H1 (cell line): ENCODE results near the gene SLC6A19. TPM values are rescaled to one million over a fixed set of nuclear protein-coding genes. Genes with fewer than 3 reads are reported as not detected.

Experiments
- CTCF ChIA-PET: fragments of 300-600 bp; sonication (Branson Sonifier 250); formaldehyde crosslinking; loops from one replicate; lab custom pipeline; 2021; ENCODE audit not compliant: partially characterized antibody; lab: Charles Lee
- POLR2A ChIA-PET: fragments of 300-600 bp; sonication (Branson Sonifier 250); formaldehyde crosslinking; loops from one replicate; lab custom pipeline; 2021; ENCODE audit warnings: inconsistent platforms; ENCODE audit not compliant: partially characterized antibody; lab: Charles Lee
- DNase-seq, 2 experiments: peaks; one replicate each; pipeline versions ENCODE4 v3.0.0 to v3.0.0-alpha.2; 2010 to 2022; ENCODE audit warnings: low spot score in 2 of 2, low read depth in 1 of 2, mixed read lengths in 1 of 2
- FAIRE-seq: peaks from 2 replicates; lab custom pipeline; 2011; peaks lifted over from hg19 to GRCh38; lab: Jason Lieb, UNC
- H2AFZ ChIP-seq: 2 replicates; pipeline ENCODE4 v1.8.1; 2012; ENCODE audit warnings: low read length, inconsistent platforms
- H2AK5ac ChIP-seq: 2 replicates; pipeline ENCODE4 v1.6.1; 2013; ENCODE audit warnings: low read depth, low read length
- H2BK120ac ChIP-seq: replicated peaks from 2 replicates; pipeline ENCODE3; 2013; ENCODE audit warnings: low read depth, low read length, inconsistent platforms
- H2BK12ac ChIP-seq: 2 replicates; pipeline ENCODE4 v1.6.1; 2013; ENCODE audit warnings: low read depth, low read length
- H2BK15ac ChIP-seq: 2 replicates; pipeline ENCODE4 v1.6.1; 2013; ENCODE audit warnings: low read length
- H2BK20ac ChIP-seq: 2 replicates; pipeline ENCODE4 v1.6.1; 2013; ENCODE audit warnings: low read length
- H2BK5ac ChIP-seq: 2 replicates; pipeline ENCODE4 v1.6.1; 2013; ENCODE audit warnings: low read depth, low read length
- H3K14ac ChIP-seq: 2 replicates; pipeline ENCODE4 v1.6.1; 2013; ENCODE audit warnings: inconsistent platforms; ENCODE audit not compliant: insufficient read length
- H3K18ac ChIP-seq: 2 replicates; pipeline ENCODE4 v1.6.1; 2013; ENCODE audit warnings: low read length; ENCODE audit errors: extremely low read depth
- H3K23ac ChIP-seq: 2 replicates; pipeline ENCODE4 v1.6.1; 2013; ENCODE audit warnings: inconsistent platforms; ENCODE audit not compliant: insufficient read length
- H3K23me2 ChIP-seq: 2 replicates; pipeline ENCODE4 v1.6.1; 2013; ENCODE audit warnings: low read depth, low read length
- H3K27ac ChIP-seq: 2 replicates; pipeline ENCODE4 v1.6.1; 2011; ENCODE audit warnings: low read depth, low read length, inconsistent platforms
- H3K27me3 ChIP-seq, 4 experiments: replicated peaks in 1 of 4; 1 replicate in 1 of 4; 2 replicates in 3 of 4; pipeline versions ENCODE4 v1.6.1 to v1.8.1; 2011 to 2013; ENCODE audit warnings: low read length in 3 of 4, mild to moderate bottlenecking in 3 of 4, inconsistent platforms in 2 of 4, mixed read lengths in 2 of 4, moderate library complexity in 1 of 4; ENCODE audit not compliant: control insufficient read depth in 3 of 4, insufficient read depth in 3 of 4; ENCODE audit errors: extremely low read depth in 1 of 4
- H3K36me3 ChIP-seq, 4 experiments: 2 replicates each; pipeline versions ENCODE4 v1.6.1 to v1.8.1; 2011 to 2013; ENCODE audit warnings: mild to moderate bottlenecking in 4 of 4, low read length in 3 of 4, moderate library complexity in 2 of 4, control low read depth in 1 of 4, inconsistent platforms in 1 of 4; ENCODE audit not compliant: insufficient read depth in 4 of 4, control insufficient read depth in 2 of 4
- H3K4ac ChIP-seq: replicated peaks from 2 replicates; pipeline ENCODE3; 2013; ENCODE audit warnings: low read length, low read depth, mixed read lengths, inconsistent platforms; ENCODE audit not compliant: insufficient read length
- H3K4me1 ChIP-seq, 4 experiments: replicated peaks in 1 of 4; 1 replicate in 1 of 4; 2 replicates in 3 of 4; pipeline versions ENCODE4 v1.6.1 to v1.8.1; 2011 to 2013; ENCODE audit warnings: low read length in 3 of 4, inconsistent platforms in 2 of 4, mixed read lengths in 1 of 4; ENCODE audit not compliant: insufficient read depth in 4 of 4, control insufficient read depth in 3 of 4
- H3K4me2 ChIP-seq, 2 experiments: 2 replicates each; pipeline versions ENCODE4 v1.6.1 to v1.8.1; 2011 to 2013; ENCODE audit warnings: low read depth in 2 of 2, low read length in 2 of 2, control low read depth in 1 of 2, inconsistent platforms in 1 of 2, mild to moderate bottlenecking in 1 of 2; ENCODE audit not compliant: insufficient read depth in 1 of 2
- H3K4me3 ChIP-seq, 4 experiments: fragments of 200-600, 300-600 bp in 1 of 4; sonication (generic), shearing (Covaris generic), sonication (Bioruptor Twin) in 1 of 4; 2 replicates each; pipeline versions ENCODE4 v1.5.1 to v1.8.1; 2011 to 2016; ENCODE audit warnings: low read length in 4 of 4, low read depth in 3 of 4, control low read depth in 2 of 4, inconsistent platforms in 2 of 4, mild to moderate bottlenecking in 2 of 4, mixed read lengths in 1 of 4, moderate library complexity in 1 of 4; ENCODE audit not compliant: insufficient read depth in 2 of 4; ENCODE audit errors: extremely low read depth in 1 of 4
- H3K56ac ChIP-seq: replicated peaks from 2 replicates; pipeline ENCODE3; 2013; ENCODE audit warnings: low read depth, mild to moderate bottlenecking, mixed read lengths, low read length, inconsistent platforms; ENCODE audit not compliant: insufficient read length
- H3K79me1 ChIP-seq: 2 replicates; pipeline ENCODE4 v1.6.1; 2013; ENCODE audit warnings: low read depth, low read length, control low read depth
- H3K79me2 ChIP-seq, 2 experiments: 2 replicates each; pipeline versions ENCODE4 v1.6.1 to v1.8.1; 2012 to 2013; ENCODE audit warnings: low read length in 2 of 2, mild to moderate bottlenecking in 2 of 2, inconsistent platforms in 1 of 2; ENCODE audit not compliant: insufficient read depth in 2 of 2, control insufficient read depth in 1 of 2
- H3K9ac ChIP-seq, 4 experiments: replicated peaks in 1 of 4; 1 replicate in 1 of 4; 2 replicates in 3 of 4; pipeline versions ENCODE4 v1.6.1 to v1.8.1; 2011 to 2013; ENCODE audit warnings: low read depth in 3 of 4, low read length in 3 of 4, control low read depth in 2 of 4, mild to moderate bottlenecking in 2 of 4, moderate library complexity in 2 of 4, inconsistent platforms in 1 of 4; ENCODE audit errors: extremely low read depth in 1 of 4
- H3K9me3 ChIP-seq, 2 experiments: 2 replicates each; pipeline versions ENCODE4 v1.6.1 to v1.8.1; 2012 to 2013; ENCODE audit warnings: mild to moderate bottlenecking in 2 of 2, moderate library complexity in 2 of 2, control low read depth in 1 of 2, inconsistent platforms in 1 of 2, low read depth in 1 of 2, low read length in 1 of 2, mixed read lengths in 1 of 2; ENCODE audit not compliant: insufficient read depth in 2 of 2
- H4K20me1 ChIP-seq, 2 experiments: replicated peaks in 1 of 2; 2 replicates each; pipeline versions ENCODE3 to v1.8.1; 2011 to 2013; ENCODE audit warnings: inconsistent platforms in 2 of 2, low read length in 2 of 2, mild to moderate bottlenecking in 1 of 2; ENCODE audit not compliant: insufficient read depth in 2 of 2, control insufficient read depth in 1 of 2
- H4K5ac ChIP-seq: 2 replicates; pipeline ENCODE4 v1.6.1; 2013; ENCODE audit warnings: low read length, low read depth, mixed read lengths, inconsistent platforms; ENCODE audit not compliant: insufficient read length
- H4K8ac ChIP-seq: 2 replicates; pipeline ENCODE4 v1.8.0; 2013; ENCODE audit warnings: mild to moderate bottlenecking, moderate library complexity, low read length, inconsistent platforms; ENCODE audit not compliant: insufficient read depth; ENCODE audit errors: extremely low read depth
- H4K91ac ChIP-seq: replicated peaks from 2 replicates; pipeline ENCODE3; 2013; ENCODE audit warnings: low read length, mixed read lengths, inconsistent platforms; ENCODE audit not compliant: insufficient read length
- CTBP2 ChIP-seq: IDR thresholded peaks from 2 replicates; pipeline ENCODE4 v1.7.0; 2011; ENCODE audit warnings: borderline replicate concordance, mild to moderate bottlenecking, moderate library complexity, mixed read lengths, low read length; ENCODE audit not compliant: insufficient read depth, insufficient read length
- CTCF ChIP-seq, 3 experiments: IDR thresholded peaks; 1 replicate in 2 of 3; 2 replicates in 1 of 3; pipeline versions ENCODE4 v1.5.1 to v1.6.1; 2011; ENCODE audit warnings: low read length in 3 of 3, mild to moderate bottlenecking in 3 of 3, inconsistent platforms in 2 of 3, low read depth in 1 of 3, moderate library complexity in 1 of 3; ENCODE audit not compliant: insufficient read depth in 1 of 3; ENCODE audit errors: control extremely low read depth in 1 of 3
- EZH2 ChIP-seq: fragments of 200-600 bp; sonication (generic); IDR thresholded peaks from 2 replicates; pipeline ENCODE4 v1.7.1; 2012; ENCODE audit warnings: low read depth, mild to moderate bottlenecking, moderate library complexity, low read length, inconsistent platforms; ENCODE audit not compliant: severe bottlenecking
- HDAC2 ChIP-seq, 2 experiments: fragments of 300-600 bp in 1 of 2; sonication (generic) in 1 of 2; IDR thresholded peaks; 2 replicates each; pipeline ENCODE4 v1.6.1; 2011 to 2012; ENCODE audit warnings: low read depth in 2 of 2, low read length in 2 of 2, mild to moderate bottlenecking in 2 of 2, moderate library complexity in 2 of 2, borderline replicate concordance in 1 of 2, inconsistent platforms in 1 of 2
- JUN ChIP-seq: IDR thresholded peaks from 2 replicates; pipeline ENCODE4 v1.6.1; 2011; ENCODE audit warnings: low read depth, mild to moderate bottlenecking, improper control_type of control experiment, low read length
- SAP30 ChIP-seq: fragments of 300-600 bp; sonication (generic); IDR thresholded peaks from 2 replicates; pipeline ENCODE4 v1.7.1; 2012; ENCODE audit warnings: low read length, moderate library complexity, mild to moderate bottlenecking, inconsistent platforms; ENCODE audit not compliant: insufficient read depth, insufficient replicate concordance
- SP2 ChIP-seq: IDR thresholded peaks from 2 replicates; pipeline ENCODE4 v1.6.1; 2012; ENCODE audit warnings: mild to moderate bottlenecking, low read length, inconsistent platforms
- SUZ12 ChIP-seq: fragments of 200-600 bp; sonication (generic); IDR thresholded peaks from 2 replicates; pipeline ENCODE4 v1.6.1; 2012; ENCODE audit warnings: mild to moderate bottlenecking, inconsistent platforms, low read length, moderate library complexity, mixed read lengths
- YY1 ChIP-seq: IDR thresholded peaks from 2 replicates; pipeline ENCODE4 v1.6.1; 2011; ENCODE audit warnings: low read depth, mild to moderate bottlenecking, low read length
- WGBS, 2 experiments: shearing (Covaris generic) in 1 of 2; methylation state at CpG; one replicate each; pipeline versions ENCODE4 v1.1.6 to v1.1.7; 2013 to 2015; ENCODE audit warnings: low lambda C conversion rate in 2 of 2, mixed read lengths in 2 of 2, inconsistent platforms in 1 of 2, low coverage in 1 of 2, missing lambda C conversion rate in 1 of 2; ENCODE audit not compliant: insufficient replicate concordance in 2 of 2, insufficient coverage in 1 of 2, insufficient read length in 1 of 2; ENCODE audit errors: extremely low coverage in 1 of 2, missing lambda C conversion rate in 1 of 2; 5-methylcytosine and 5-hydroxymethylcytosine counted together
- polyA plus RNA-seq, 7 experiments: library from polyadenylated mRNA; depleted of rRNA in 3 of 7; stranded (reverse) in 5 of 7; unstranded in 2 of 7; fragments of >200 nt in 5 of 7; fragments of 200-250 nt in 2 of 7; gene quantifications; 1 replicate in 5 of 7; 2 replicates in 1 of 7; 4 replicates in 1 of 7; pipeline versions ENCODE4 v1.2.1 to v1.2.3, GENCODE V29; 2011 to 2013; ENCODE audit warnings: missing spikeins in 2 of 7, mixed read lengths in 2 of 7
- total RNA-seq: library from RNA; stranded (reverse); fragmentation: NEBNext Ultra II Directional; extraction: Animal tissue kit (Norgen Biotek cat#: 25700); gene quantifications from 2 replicates; pipeline ENCODE4 v1.2.1, GENCODE V29; 2021

Gene SLC6A19
- total and polyA plus RNA-seq, 2 of the 8 experiments (the other 6 are each of a cell fraction or from before 2014, with no cell fraction given), result 0.02 TPM; not detected in 1

DNA sequence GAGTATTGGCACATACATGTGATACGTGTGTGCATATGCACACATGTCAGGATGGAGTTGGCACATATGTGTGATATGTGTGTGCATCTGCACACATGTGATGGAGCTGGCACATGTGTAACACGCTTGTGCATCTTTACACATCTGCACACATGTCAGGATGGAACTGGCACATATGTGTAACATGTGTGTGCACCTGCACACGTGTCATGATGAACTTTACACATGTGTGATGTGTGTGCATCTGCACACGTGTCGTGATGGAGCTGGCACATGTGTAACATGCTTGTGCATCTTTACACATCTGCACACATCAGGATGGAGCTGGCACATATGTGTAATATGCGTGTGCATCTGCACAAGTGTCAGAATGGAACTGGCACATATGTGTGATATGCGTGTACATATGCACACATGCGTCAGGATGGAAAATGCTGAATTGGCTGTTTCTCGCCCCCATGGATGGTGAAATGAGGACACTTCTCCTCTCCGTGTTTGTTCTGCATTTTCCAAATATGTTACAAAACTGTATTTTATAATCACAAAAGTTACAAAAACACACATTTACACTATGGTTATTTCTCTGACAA lies 16.3 kb upstream of the SLC6A19 start:
- peaks cover 0 to 3% of the 10 kb centered on the region in 2 experiments; a peak in 1 of 4 replicates for H3K9me3 ChIP-seq
- H3K27ac ChIP-seq, result no peak overlapping the region
- H3K18ac ChIP-seq, result no peak overlapping the region
- H3K4me2 ChIP-seq, result no peak overlapping the region
- H4K8ac ChIP-seq, result no peak overlapping the region
- no peak overlapping the region for H3K4me3 ChIP-seq
- no peaks in the 10 kb centered on the region for H3K79me1 ChIP-seq
- H3K36me3 ChIP-seq, result no peaks in the 10 kb centered on the region
- H2BK15ac ChIP-seq, result no peak overlapping the region
- H4K5ac ChIP-seq, result no peak overlapping the region
- H3K9ac ChIP-seq, result no peak overlapping the region
- H2BK20ac ChIP-seq, result no peak overlapping the region
- no peak overlapping the region for H4K91ac ChIP-seq
- H2BK120ac ChIP-seq, result no peak overlapping the region
- H3K27me3 ChIP-seq, result no peaks in the 10 kb centered on the region
- no peak overlapping the region for H3K4ac ChIP-seq
- H3K14ac ChIP-seq, result no peak overlapping the region
- no peaks in the 10 kb centered on the region for H3K23me2 ChIP-seq
- H3K56ac ChIP-seq, result no peak overlapping the region
- H2BK5ac ChIP-seq, result no peak overlapping the region
- DNase-seq (no peak), FAIRE-seq (no peak)
- no peak overlapping the region for H2AK5ac ChIP-seq
- H2AFZ ChIP-seq, result no peak overlapping the region
- no peak overlapping the region for H2BK12ac ChIP-seq
- H3K4me1 ChIP-seq, result peaks cover 0 to 3% (median 0%) of the 10 kb centered on the region in 4 experiments; a peak in 1 of 7 replicates
- WGBS, 2 experiments, result 88% methylated on average over 10 of the region's 10 CpGs; no CpG with 5 or more reads in 1 of the 2 experiments
- no peaks in the 10 kb centered on the region for H3K79me2 ChIP-seq
- ChIA-PET POLR2A (interaction anchor here (1.1 kb wide), 1 partner anchor 23 kb away, joined by 3 read pairs; no protein-coding TSS in a partner anchor), CTCF (interaction anchor here (0.6 to 3.6 kb wide), 8 partner anchors 10 to 267 kb away, joined by 3 to 30 read pairs (median 3); no protein-coding TSS in a partner anchor)
- no peaks in the 10 kb centered on the region for H4K20me1 ChIP-seq
- H3K23ac ChIP-seq, result no peak overlapping the region
- TF ChIP-seq HDAC2 (IDR thresholded peaks at IDR 0.05; ENCODE audit: borderline replicate concordance in 1 of 2, low read depth in 2 of 2, low read length in 2 of 2) (no peak), CTBP2 (no peak), SAP30 (no peak), EZH2 (no peak), YY1 (no peak), SUZ12 (no peak), SP2 (no peak), JUN (no peak), CTCF (IDR thresholded peaks at IDR 0.05; ENCODE audit: control extremely low read depth in 1 of 3, insufficient read depth in 1 of 3, low read depth in 1 of 3, low read length in 3 of 3) (no peak)
